ENCODE measurements around the gene PPP2R2B. TPM values are rescaled to one million over a fixed set of nuclear protein-coding genes. Genes with fewer than 3 reads are reported as not detected.

PPP2R2B gene
- total and polyA plus RNA-seq, 11 donors: 0.03 to 2.9 (median 0.30) TPM; not detected in 1

GRCh38 chr5:146662229-146662628 is 216.3 kb downstream of the PPP2R2B start:
- WGBS, 4 donors: 80 to 99% (median 88%) methylated on average over 1 of the region's 1 CpG
- Histone ChIP-seq H3K9me3 (no peaks in the 10 kb centered on the region), H3K27ac (no peak overlapping the region), H3K4me3 (no peak overlapping the region), H3K27me3 (no peaks in the 10 kb centered on the region), H3K4me1 (no peaks in the 10 kb centered on the region), H3K36me3 (no peaks in the 10 kb centered on the region)
- DNase-seq (no peak), ATAC-seq (no peak)
- TF ChIP-seq POLR2A (IDR thresholded peaks at IDR 0.05): no peak
- TF ChIP-seq CTCF (IDR thresholded peaks at IDR 0.05): peak; percentile 11 to 59 (median 38)
- intact Hi-C loops (cut with DNase I): loop anchor here in 2 of 10 donors (5.0 kb wide), 1 partner anchor 305 kb away; no protein-coding TSS in a partner anchor

- DNase-seq (no peak), ATAC-seq (no peak)
- WGBS, 4 donors: 77 to 84% (median 82%) methylated on average over 3 of the region's 3 CpGs
- H3K27ac ChIP-seq: no peak overlapping the region
- no peaks in the 10 kb centered on the region for H3K36me3 ChIP-seq
- no peaks in the 10 kb centered on the region for H3K9me3 ChIP-seq
- H3K4me1 ChIP-seq: no peaks in the 10 kb centered on the region
- no peak overlapping the region for H3K4me3 ChIP-seq
- no peaks in the 10 kb centered on the region for H3K27me3 ChIP-seq
- no peak for TF ChIP-seq CTCF (IDR thresholded peaks at IDR 0.05)
- no peak for TF ChIP-seq POLR2A (IDR thresholded peaks at IDR 0.05)
- intact Hi-C loops (cut with DNase I): loop anchor here in 2 of 10 donors (5.0 kb wide), 1 partner anchor 307 kb away; no protein-coding TSS in a partner anchor
These were observed 218.1 kb downstream of the PPP2R2B start for GRCh38 chr5:146660376-146660960.

GRCh38 chr5:146659961-146660360 is 218.6 kb downstream of the PPP2R2B start:
- TF ChIP-seq POLR2A (IDR thresholded peaks at IDR 0.05) (no peak), CTCF (IDR thresholded peaks at IDR 0.05) (no peak)
- WGBS, 4 donors: 71 to 75% (median 74%) methylated on average over 3 of the region's 3 CpGs
- no peaks in the 10 kb centered on the region for H3K9me3 ChIP-seq
- DNase-seq (no peak), ATAC-seq (no peak)
- no peaks in the 10 kb centered on the region for H3K36me3 ChIP-seq
- no peak overlapping the region for H3K27ac ChIP-seq
- no peaks in the 10 kb centered on the region for H3K27me3 ChIP-seq
- H3K4me1 ChIP-seq: no peaks in the 10 kb centered on the region
- intact Hi-C loops (cut with DNase I): loop anchor here in 3 of 10 donors (5.0 to 10.0 kb wide), 2 partner anchors 305 to 307 kb away; no protein-coding TSS in a partner anchor
- no peak overlapping the region for H3K4me3 ChIP-seq

GRCh38 chr5:146656703-146657102 is 221.9 kb downstream of the PPP2R2B start:
- DNase-seq: no peak
- no peak overlapping the region for H3K27ac ChIP-seq
- TF ChIP-seq CTCF (IDR thresholded peaks at IDR 0.05) (no peak), POLR2A (IDR thresholded peaks at IDR 0.05) (no peak)
- no peaks in the 10 kb centered on the region for H3K9me3 ChIP-seq
- H3K4me3 ChIP-seq: no peak overlapping the region
- 74 to 87% (median 85%) methylated on average over 7 of the region's 7 CpGs for WGBS, 4 donors
- no peak for ATAC-seq
- intact Hi-C loops (cut with DNase I): loop anchor here in 1 of 10 donors (10.0 kb wide), 1 partner anchor 308 kb away; no protein-coding TSS in a partner anchor
- H3K27me3 ChIP-seq: no peaks in the 10 kb centered on the region
- no peaks in the 10 kb centered on the region for H3K4me1 ChIP-seq
- H3K36me3 ChIP-seq: no peaks in the 10 kb centered on the region

All from heart left ventricle (tissue), 16 donors.